NCI-H82 treated with DMSO at 0.1 percent for 48 hours (cell line): ENCODE data around the gene PCGF2.

Experiments used
- DNase-seq: peaks from one replicate; lab custom pipeline; 2025; ENCODE audit not compliant: unreplicated experiment; lab: John Stamatoyannopoulos, UW

Gene PCGF2

GRCh38 chr17:38719943-38720641, 28.0 kb downstream of the PCGF2 start:
- no peak for DNase-seq

GRCh38 chr17:38719289-38719942, 28.7 kb downstream of the PCGF2 start:
- DNase-seq: no peak

- DNase-seq: no peak
Measured at GRCh38 chr17:38717139-38717745, 30.9 kb downstream of the PCGF2 start.

- DNase-seq: no peak
Measured at GRCh38 chr17:38716368-38717005, 31.6 kb downstream of the PCGF2 start.

- DNase-seq: no peak
Measured at GRCh38 chr17:38715216-38715943, 32.8 kb downstream of the PCGF2 start.

- DNase-seq: no peak
Measured at GRCh38 chr17:38713456-38714075, 34.6 kb downstream of the PCGF2 start.

- DNase-seq: no peak
Measured at GRCh38 chr17:38712593-38712992, 35.5 kb downstream of the PCGF2 start.

- DNase-seq: no peak
Measured at GRCh38 chr17:38711792-38712571, 36.2 kb downstream of the PCGF2 start.

GRCh38 chr17:38710985-38711384, 37.2 kb downstream of the PCGF2 start:
- DNase-seq: no peak

- DNase-seq: no peak
Measured at GRCh38 chr17:38710604-38710962, 37.6 kb downstream of the PCGF2 start.

- DNase-seq: peak; percentile 63
Measured at GRCh38 chr17:38709864-38710603, 38.1 kb downstream of the PCGF2 start.

- no peak for DNase-seq
Measured at GRCh38 chr17:38709104-38709820, 38.9 kb downstream of the PCGF2 start.

- no peak for DNase-seq
Measured at GRCh38 chr17:38707678-38708351, 40.3 kb downstream of the PCGF2 start.

- no peak for DNase-seq
Measured at GRCh38 chr17:38706505-38707216, 41.5 kb downstream of the PCGF2 start.

GRCh38 chr17:38705803-38706504, 42.2 kb downstream of the PCGF2 start:
- peak; percentile 72 for DNase-seq

GRCh38 chr17:38705523-38705802, 42.7 kb downstream of the PCGF2 start:
- no peak for DNase-seq
